Measurements from ENCODE around the gene NBPF4.
"Not testable (repeated sequence)": the region's sequence is repeated elsewhere in the genome, so short reads cannot be mapped to it uniquely, and the experiment has no call there.

The NBPF4 gene

DNA sequence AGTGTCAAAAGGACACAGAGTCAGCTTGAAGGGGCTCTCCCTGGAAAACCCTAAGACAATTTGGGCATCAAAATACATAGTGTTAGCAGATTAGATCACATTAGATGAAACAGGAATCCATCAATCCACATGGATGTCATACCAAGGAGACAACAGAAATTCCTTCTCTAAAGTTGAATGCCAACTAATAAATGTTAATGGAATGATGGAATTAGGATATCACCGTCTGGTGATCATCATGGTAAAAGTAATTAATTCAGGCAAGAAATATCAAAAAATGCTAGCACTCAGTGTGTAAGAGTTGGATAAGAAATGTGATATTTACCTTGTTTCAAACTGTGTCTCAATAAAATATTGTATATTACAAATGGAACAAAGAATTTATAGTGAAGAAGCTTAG, 32.9 kb downstream of the NBPF4 start:
- DNase-seq = no peak

DNA sequence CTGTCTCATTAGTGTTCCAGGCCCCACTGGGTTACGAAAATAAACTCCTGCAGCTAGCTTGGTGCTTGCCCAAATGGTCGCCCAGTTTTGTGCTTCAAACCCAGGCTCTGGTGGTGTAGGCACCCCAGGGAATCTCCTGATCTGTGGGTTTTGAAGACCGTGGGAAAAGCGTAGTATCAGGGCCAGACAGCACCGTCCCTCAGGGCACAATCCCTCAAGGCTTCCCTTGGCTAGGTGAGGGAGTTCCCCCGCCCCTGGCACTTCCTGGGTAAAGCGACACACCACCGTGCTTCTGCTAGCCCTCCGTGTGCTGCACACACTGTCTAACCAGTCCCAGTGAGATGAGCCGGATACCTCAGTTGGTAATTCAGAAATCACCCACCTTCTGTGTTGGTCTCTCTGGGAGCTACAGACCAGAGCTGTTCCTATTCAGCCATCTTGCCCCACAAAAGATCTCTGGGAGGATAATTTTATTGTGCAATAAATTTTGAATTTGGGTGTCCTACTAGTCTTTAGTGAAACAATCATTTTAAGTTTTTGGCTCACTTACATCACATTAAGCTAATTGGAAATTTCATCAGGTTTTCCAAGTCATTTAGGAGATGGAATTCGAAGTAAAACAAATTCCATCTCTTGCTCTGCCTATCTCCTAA, 34.3 kb downstream of the NBPF4 start:
- DNase-seq = no peak

DNA sequence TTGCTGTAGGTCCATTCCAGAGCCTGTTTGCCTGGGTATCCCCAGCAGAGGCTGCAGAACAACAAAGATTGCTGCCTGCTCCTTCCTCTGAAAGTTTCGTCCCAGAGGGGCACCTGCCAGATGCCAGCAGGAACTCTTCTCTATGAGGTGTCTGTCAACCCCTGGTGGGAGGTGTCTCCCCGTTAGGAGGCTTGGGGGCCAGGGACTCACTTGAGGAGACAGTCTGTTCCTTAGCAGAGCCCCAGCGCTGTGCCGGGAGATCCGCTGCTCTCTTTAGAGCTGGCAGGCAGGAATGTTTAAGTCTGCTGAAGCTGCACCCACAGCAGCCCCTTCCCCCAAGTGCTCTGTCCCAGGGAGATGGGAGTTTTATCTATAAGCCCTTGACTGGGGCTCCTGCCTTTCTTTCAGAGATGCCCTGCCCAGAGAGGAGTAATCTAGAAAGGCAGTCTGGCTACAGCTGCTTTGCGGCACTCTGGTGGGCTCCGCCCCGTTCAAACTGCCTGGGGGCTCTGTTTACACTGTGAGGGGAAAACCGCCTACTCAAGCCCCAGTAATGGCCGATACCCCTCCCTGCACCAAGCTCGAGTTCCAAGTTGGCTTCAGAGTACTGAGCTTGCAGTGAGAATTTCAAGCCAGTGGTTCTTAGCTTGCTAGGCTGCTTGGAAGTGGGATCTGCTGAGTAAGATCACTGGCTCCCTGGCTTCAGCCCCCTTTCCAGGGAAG, 35.0 kb downstream of the NBPF4 start:
- no peak for DNase-seq

DNA sequence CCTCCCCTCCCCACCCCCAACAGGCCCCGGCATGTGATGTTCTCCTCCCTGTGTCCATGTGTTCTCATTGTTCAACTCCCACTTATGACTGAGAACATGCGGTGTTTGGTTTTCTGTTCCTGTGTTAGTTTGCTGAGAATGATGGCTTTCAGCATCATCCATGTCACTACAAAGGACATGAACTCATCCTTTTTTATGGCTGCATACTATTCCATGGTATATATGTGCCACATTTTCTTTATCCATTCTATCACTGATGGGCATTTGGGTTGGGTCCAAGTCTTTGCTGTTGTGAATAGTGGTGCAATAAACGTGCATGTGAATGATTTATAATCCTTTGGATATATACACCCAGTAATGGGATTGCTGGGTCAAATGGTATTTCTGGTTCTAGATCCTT, 40.3 kb downstream of the NBPF4 start:
- not testable (repeated sequence) for DNase-seq

DNA sequence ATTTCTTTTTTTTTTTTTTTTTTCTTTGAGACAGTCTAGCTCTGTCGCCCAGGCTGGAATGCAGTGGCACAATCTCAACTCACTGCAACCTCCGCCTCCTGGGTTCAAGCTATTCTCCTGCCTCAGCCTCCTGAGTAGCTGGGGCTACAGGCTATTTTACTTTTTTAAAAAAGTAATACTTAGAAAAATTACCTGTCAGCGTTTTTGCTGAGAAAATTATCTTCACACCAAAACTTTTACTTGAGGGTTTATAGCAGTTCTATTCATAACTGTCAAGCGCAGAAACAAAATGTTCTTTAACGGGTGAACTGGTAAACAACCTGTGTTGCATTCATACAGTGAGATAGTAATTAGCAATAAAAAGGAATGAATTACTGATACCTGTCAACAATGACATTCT, 42.2 kb downstream of the NBPF4 start:
- no peak for DNase-seq

DNA sequence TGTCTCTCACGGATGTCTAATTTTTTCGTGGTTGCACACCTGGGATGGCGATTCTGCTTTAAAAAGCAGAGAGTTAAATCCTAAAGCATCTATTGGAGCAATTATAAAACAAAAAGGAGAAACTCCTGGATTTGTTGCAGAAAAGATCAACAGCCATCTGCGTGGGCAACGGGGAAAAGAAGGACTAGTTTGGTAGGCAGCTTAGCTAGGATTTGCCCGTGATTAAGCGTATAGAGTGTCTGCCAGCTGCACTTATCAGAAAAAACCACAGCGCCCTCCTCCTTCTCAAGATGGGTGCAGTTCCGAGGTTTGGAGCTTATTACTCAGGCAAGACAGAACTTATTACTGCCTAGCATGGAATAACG, 43.2 kb downstream of the NBPF4 start:
- peak; percentile 65 for DNase-seq

DNA sequence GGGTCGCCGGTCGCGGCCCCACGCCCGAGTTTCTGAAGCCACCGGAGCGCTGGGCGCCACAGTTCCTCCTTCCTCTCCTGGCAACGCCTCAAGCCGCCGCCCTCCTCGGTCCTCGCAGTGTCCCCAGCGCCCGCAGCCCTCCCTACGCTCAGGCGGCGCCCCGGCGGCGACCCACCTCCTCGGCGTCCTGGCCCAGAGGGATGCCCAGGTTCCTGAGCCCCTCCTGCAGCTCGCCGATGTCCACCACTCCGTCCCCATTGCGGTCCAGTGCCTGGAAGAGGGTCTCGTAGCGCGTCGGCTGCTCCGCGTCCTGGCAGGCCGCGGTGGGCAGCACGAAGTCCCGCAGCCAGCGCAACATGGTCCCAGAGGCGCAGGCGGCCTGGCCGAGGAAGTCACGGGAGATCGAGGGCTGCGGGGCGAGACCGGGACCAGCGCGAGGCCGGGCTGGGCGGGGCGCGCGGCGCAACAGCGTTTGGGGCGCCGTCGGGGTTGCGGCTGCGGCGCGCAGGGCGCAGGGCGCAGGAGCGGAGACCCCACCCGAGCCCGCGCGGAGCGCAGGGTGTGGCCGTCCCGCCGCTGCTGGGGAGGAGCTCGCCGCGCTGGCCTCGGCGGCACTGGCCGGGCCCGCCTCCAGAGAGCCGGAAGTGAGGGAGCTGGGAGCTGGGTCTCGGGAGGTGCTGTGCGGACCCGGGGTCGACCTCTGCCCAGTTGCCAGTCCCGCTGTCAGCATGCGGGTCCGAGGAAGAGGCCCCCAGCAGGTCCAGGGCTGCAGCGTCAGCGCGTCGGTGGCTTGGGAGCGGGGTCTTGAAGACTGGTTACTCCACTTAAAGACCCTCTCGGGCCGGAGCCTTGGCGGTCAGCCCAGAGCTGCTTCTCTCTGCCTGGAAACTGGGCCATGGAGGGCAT, 43.8 kb downstream of the NBPF4 start, which contains the start of gene SLC25A24:
Gene SLC25A24 (minus strand): TSS at position 563 of the 906 bp plus-strand sequence. CDS start 205 bp downstream, at position 358.
- peak; percentile 80 for DNase-seq

DNA sequence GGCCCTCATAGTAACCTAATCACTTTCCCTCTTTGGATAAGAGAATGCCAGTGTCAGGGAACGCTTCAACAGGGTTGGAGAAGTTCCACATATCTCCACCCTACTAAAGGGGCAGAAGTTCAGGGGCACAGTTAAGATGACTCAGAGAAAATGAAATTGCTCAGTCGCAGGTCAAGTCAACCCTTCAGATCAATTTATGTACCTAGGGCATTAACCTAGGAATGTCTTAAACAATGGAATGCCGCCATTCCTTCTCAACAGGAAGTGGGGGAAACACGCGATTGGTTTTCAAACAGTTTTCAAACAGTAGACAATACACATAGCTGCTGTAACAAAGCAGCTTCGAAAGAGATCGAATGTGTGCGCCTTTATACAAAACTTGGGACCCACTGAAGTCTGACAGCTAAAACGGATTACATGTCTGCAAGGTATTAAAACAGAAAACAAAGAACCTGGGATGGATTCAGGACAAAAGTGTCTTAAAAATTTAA, 44.6 kb downstream of the NBPF4 start:
- no peak for DNase-seq

DNA sequence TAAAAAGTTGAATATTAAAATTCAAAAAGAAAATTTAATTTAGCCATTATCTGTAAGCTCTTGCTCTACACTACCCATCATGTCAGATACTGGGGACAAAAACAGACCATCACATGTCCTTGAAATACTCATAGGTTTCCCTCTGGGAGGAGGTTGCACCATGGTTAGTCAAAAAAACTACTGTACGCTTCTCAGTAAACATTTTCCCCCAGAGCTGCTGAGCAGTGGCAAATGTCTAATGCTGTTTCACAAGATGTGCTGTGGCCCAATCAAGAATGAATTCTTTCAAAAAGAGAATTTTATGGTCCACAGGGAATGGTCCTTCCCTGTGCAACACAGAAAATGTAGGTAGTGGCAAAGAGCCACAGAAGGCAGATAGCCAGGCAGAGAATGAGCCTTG, 49.8 kb downstream of the NBPF4 start:
- DNase-seq = no peak

DNA sequence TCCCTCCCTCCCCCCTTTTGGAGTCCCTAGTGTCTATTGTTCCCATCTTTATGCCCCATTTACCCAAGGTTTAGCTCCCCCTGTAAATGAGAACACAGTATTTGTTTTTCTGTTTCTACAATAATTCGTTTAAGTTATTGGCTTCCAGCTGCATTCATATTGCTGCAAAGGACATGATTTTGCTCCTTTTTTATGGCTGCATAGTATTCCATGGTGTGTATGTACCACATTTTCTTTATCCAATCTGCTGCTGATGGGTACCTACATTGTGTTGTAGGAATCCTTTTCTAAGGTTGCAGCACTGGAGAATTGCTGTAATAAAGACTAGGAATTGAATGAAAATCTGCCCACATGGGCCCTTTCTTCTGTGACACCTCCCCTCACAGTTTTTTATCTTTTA, 50.5 kb downstream of the NBPF4 start:
- no peak for DNase-seq

DNA sequence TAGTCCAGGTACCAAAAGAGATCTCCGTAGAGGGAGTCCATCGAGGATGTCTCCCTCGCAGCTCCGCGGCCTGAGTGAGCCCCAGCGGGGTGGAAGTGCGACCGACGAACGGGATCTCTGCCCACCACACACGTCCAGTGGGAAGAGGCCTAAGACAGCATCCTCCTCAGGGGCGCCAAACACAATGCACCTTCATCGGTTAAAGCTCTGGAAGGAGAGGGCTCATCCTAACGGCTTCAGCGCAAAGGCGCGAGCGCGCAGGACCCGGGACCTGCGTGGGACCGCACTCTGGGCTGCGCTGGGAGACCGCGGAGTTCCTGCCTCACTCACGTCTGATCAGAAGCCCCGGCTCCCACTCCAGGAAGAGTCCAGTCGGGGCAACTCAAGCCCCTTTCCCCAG, 51.3 kb downstream of the NBPF4 start:
- no peak for DNase-seq

DNA sequence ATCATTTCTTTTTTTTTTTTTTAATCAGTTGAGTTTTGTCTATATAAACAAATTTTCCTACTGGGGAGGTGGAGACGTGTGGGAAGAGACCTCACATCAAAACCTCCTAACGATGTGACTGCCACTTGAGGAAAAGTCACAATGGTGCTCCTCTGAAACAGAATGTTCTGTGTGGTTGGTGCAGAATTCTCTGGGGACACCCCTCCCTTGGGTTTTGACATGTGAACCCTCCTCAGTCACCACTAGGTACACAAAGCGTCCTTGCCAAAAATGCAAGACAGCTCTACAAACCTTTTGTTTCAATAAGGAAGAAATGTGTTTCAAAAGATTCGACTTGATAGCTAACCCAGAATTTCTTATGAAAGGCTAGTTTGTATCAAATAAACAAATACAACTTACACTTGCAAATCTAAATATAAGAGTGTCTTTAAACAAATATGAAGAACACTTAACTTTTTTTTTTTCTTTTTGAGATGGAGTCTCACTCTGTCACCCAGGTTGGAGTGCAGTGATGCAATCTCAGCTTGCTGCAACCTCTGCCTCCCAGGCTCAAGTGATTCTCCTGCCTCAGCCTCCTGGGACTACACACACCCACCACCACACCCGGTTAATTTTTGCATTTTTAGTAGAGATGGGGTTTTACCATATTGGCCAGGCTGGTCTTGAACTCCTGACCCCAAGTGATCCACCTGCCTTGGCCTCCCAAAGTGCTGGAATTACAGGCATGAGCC, 53.0 kb downstream of the NBPF4 start:
- no peak for DNase-seq

DNA sequence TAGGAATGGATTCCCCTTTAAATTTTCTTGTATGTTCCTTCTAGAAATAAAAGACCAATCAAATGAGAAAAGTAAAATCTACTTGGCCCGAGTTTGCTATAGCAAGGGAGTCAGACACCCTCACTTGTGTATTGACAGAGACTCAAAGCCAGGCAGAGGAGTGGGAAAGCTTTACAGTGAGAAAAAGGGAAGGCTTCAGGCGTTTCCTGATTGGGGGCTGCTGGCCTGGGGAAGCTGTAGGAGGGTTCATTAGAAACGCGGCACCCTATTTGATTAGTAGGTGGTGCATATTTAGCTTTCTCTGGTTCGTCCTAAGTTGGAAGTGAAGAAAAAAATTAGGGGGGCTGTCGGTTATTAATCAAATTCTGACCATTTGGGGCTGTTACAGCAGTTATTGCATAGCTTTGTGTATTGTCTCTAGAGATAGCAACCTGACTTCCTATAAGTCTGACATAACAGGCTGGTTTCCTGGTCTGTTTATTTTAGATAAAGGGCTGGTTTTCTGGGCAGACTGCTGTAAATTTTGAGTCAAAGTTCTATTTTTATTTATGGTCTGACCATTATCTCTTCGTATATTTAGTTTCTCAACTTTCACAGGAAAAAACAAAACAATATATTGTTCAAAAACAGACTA, 53.8 kb downstream of the NBPF4 start:
- no peak for DNase-seq

DNA sequence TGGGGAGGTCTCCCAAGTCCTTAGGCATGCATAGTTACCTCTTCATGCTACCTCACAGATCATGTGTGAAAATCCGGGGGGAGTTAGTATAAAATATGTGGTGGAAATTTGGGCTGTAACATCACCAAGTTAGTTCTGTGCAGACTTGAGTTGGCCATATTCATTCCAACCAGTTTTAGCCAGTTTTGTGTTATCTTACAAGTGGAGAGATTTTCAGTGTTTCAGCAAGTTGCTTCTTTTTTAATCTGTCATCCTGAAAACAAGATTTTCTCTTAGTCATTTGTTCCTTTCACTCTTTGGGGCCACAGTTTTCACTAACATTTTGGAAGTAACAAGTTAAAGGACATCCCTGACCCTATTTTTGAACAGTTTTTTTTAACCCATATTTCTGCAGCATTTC, 55.1 kb downstream of the NBPF4 start:
- no peak for DNase-seq

DNA sequence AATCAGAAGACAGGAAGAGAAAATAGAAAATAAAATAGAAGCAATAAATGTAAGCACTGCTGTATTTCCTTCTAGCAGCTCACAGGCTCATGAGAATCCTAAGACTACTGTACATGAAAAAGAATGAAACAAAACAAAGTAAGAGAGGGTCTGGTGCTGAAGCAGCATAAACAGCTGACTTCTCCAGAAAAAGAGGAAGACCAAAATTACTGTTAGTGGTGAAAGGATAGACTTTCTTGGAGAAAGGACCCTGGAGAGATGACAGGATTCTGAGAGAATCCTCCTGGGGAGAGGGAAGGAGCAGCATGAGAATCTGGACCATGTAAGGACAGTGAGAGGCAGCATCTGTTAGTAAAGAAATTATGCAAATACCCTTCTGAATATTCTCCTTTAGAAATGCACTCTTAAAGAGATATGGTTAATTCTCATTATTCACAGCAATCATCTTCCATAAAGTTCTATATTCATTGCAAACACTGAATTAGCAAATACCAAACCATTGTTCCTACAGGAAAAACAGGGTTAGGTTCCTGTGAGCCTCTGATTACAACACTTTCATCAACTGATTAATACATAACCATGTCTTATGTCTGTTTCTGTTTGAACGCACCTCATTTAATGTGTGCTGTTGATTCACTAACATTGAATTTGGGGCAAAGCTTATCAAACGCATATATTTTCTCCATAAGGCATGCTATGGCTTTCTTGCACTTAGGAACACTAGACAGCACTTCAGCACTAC, 60.7 kb downstream of the NBPF4 start:
- no peak for DNase-seq

DNA sequence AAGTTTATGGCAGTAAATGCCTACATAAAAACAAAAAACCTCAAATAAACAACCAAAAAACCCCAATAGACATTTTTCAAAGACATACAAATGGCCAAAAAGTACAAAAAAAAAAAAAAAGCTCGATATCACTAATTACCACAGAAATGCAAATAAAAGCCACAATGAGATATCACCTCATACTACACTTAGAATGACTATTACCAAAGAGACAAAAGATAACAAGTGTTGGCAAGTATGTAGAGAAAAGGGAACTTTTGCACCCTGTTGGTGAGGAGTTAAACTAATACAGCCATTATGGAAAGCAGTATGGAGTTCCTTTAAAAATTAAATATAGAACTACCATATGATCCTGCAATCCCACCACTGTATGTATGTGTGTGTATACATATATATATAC, 64.9 kb downstream of the NBPF4 start:
- no peak for DNase-seq

Measured in CD4-positive, alpha-beta T cell treated with Interleukin-17A for 4 hours (primary cell).